ENCODE results near the gene ROR2.

Gene ROR2

GRCh38 chr9:91840882-91841281 lies 109.1 kb downstream of the ROR2 start:
- no peak for DNase-seq (ENCODE audit: low read depth)

GRCh38 chr9:91840469-91840868 lies 109.6 kb downstream of the ROR2 start:
- no peak for DNase-seq (ENCODE audit: low read depth)

GRCh38 chr9:91839926-91840465 lies 110.0 kb downstream of the ROR2 start:
- DNase-seq (ENCODE audit: low read depth), result no peak

GRCh38 chr9:91837981-91838731 lies 111.9 kb downstream of the ROR2 start:
- no peak for DNase-seq (ENCODE audit: low read depth)

GRCh38 chr9:91836515-91836914 lies 113.5 kb downstream of the ROR2 start:
- no peak for DNase-seq (ENCODE audit: low read depth)

GRCh38 chr9:91835632-91836031 lies 114.4 kb downstream of the ROR2 start:
- DNase-seq (ENCODE audit: low read depth), result no peak

- DNase-seq (ENCODE audit: low read depth), result no peak
These were observed 114.8 kb downstream of the ROR2 start for GRCh38 chr9:91835216-91835615.

GRCh38 chr9:91834740-91835139 lies 115.3 kb downstream of the ROR2 start:
- DNase-seq (ENCODE audit: low read depth), result no peak

- DNase-seq (ENCODE audit: low read depth), result no peak
These were observed 116.2 kb downstream of the ROR2 start for GRCh38 chr9:91833878-91834255.

GRCh38 chr9:91833096-91833877 lies 116.7 kb downstream of the ROR2 start:
- DNase-seq (ENCODE audit: low read depth), result no peak

- no peak for DNase-seq (ENCODE audit: low read depth)
These were observed 117.7 kb downstream of the ROR2 start for GRCh38 chr9:91832322-91832721.

- no peak for DNase-seq (ENCODE audit: low read depth)
These were observed 124.2 kb downstream of the ROR2 start for GRCh38 chr9:91825866-91826265.

GRCh38 chr9:91825422-91825821 lies 124.6 kb downstream of the ROR2 start:
- DNase-seq (ENCODE audit: low read depth), result no peak

- no peak for DNase-seq (ENCODE audit: low read depth)
These were observed 125.3 kb downstream of the ROR2 start for GRCh38 chr9:91824601-91825305.

GRCh38 chr9:91824151-91824550 lies 125.9 kb downstream of the ROR2 start:
- DNase-seq (ENCODE audit: low read depth), result no peak

- no peak for DNase-seq (ENCODE audit: low read depth)
These were observed 128.8 kb downstream of the ROR2 start for GRCh38 chr9:91820949-91821880.

- no peak for DNase-seq (ENCODE audit: low read depth)
These were observed 129.8 kb downstream of the ROR2 start for GRCh38 chr9:91820126-91820750.

GRCh38 chr9:91818647-91819403 lies 131.2 kb downstream of the ROR2 start:
- no peak for DNase-seq (ENCODE audit: low read depth)

GRCh38 chr9:91818225-91818585 lies 131.8 kb downstream of the ROR2 start:
- DNase-seq (ENCODE audit: low read depth), result no peak

GRCh38 chr9:91817493-91818224 lies 132.4 kb downstream of the ROR2 start:
- no peak for DNase-seq (ENCODE audit: low read depth)

Measured in stimulated activated CD8-positive, alpha-beta memory T cell treated with anti-CD3 and anti-CD28 coated beads, Interleukin-12 subunit alpha, Interleukin-12 subunit beta, amount 100 ng/mL, for 4 hours (primary cell).